Spleen (tissue), 7 donors: Measurements from ENCODE around the gene RAB19.

Source experiments
- POLR2A ChIP-seq, 3 donors: fragments of 450-650 bp; IDR thresholded peaks; one replicate each; pipeline ENCODE4 v1.5.1; 2017; ENCODE audit warnings: antibody characterized with exemption in 3 of 3, mild to moderate bottlenecking in 1 of 3
- TF ChIP-seq, protein P1 (sequence below), 11 experiments: fragments of 200-600 bp in 7 of 11; fragments of 450-650 bp in 4 of 11; sonication (generic) in 4 of 11; IDR thresholded peaks in 8 of 11; conservative IDR thresholded peaks in 3 of 11; 1 replicate in 7 of 11; 2 replicates in 4 of 11; pipeline versions ENCODE4 v1.4.0 to v1.8.0; 2016 to 2021; ENCODE audit warnings: antibody characterized with exemption in 11 of 11, inconsistent platforms in 4 of 11, mild to moderate bottlenecking in 1 of 11
- donor health status: DM: no; HTN: no; CAD: no; lungs with moderate emphysema.
- donor health status: DM: no; HTN: no; CAD: no.
- donor health status: DM: no; HTN: no; CAD: no.

DNA sequence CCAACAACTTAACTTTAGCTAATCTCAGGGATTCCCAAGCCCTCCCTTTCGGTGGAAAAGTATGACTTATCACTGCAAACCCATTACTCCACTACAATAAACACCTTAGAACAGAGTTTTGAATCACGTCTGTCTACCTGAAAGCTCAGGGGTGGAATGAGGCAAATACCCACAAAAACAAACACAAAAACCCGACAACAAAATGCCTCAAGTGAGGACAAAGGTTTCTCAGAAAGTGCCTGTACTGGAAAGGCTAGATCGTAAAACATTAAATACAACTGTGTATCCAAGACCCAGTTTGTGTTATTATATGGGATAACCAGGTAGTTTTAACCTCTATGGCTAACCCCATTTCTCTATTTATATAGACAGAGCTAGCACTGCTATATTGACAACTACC, 49.4 kb downstream of the RAB19 start:
- no peak for TF ChIP-seq POLR2A (IDR thresholded peaks at IDR 0.05)
- TF ChIP-seq, protein P1, sequence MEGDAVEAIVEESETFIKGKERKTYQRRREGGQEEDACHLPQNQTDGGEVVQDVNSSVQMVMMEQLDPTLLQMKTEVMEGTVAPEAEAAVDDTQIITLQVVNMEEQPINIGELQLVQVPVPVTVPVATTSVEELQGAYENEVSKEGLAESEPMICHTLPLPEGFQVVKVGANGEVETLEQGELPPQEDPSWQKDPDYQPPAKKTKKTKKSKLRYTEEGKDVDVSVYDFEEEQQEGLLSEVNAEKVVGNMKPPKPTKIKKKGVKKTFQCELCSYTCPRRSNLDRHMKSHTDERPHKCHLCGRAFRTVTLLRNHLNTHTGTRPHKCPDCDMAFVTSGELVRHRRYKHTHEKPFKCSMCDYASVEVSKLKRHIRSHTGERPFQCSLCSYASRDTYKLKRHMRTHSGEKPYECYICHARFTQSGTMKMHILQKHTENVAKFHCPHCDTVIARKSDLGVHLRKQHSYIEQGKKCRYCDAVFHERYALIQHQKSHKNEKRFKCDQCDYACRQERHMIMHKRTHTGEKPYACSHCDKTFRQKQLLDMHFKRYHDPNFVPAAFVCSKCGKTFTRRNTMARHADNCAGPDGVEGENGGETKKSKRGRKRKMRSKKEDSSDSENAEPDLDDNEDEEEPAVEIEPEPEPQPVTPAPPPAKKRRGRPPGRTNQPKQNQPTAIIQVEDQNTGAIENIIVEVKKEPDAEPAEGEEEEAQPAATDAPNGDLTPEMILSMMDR (IDR thresholded peaks at IDR 0.05 in 8 of 11, conservative IDR thresholded peaks at IDR 0.05 in 3 of 11), result no peak
